ENCODE measurements around the gene MSRB3. TPM values are rescaled to one million over a fixed set of nuclear protein-coding genes. Genes with fewer than 3 reads are reported as not detected.

Gene MSRB3
- total RNA-seq, 1 donor from 2014 or later = 1.6 TPM

DNA sequence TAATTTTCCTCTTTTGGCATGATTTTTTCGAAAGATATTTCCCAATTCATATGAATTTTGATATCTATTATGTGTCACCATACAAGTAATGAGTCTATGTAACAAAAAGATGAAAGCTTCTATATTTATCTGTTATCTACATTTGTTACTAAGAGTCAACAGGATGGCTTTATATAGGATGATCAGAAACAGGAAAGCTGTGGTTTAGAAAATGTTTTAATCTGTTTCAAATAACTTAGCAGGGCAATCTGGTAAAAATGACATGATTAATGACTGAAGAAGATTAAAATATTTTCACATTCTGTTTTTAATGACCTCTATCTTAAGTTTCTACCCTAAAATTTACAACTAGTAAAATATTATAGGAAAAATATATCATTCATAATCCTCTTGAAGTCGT, 105.8 kb downstream of the MSRB3 start:
- FAIRE-seq (no peak), DNase-seq (ENCODE audit: low read depth) (no peak)
- no peaks in the 10 kb centered on the region for H3K27me3 ChIP-seq (ENCODE audit: control insufficient read depth, insufficient read depth, low read length)
- no peaks in the 10 kb centered on the region for H3K36me3 ChIP-seq (ENCODE audit: control insufficient read depth, insufficient read depth, low read length)
- TF ChIP-seq, protein P1, sequence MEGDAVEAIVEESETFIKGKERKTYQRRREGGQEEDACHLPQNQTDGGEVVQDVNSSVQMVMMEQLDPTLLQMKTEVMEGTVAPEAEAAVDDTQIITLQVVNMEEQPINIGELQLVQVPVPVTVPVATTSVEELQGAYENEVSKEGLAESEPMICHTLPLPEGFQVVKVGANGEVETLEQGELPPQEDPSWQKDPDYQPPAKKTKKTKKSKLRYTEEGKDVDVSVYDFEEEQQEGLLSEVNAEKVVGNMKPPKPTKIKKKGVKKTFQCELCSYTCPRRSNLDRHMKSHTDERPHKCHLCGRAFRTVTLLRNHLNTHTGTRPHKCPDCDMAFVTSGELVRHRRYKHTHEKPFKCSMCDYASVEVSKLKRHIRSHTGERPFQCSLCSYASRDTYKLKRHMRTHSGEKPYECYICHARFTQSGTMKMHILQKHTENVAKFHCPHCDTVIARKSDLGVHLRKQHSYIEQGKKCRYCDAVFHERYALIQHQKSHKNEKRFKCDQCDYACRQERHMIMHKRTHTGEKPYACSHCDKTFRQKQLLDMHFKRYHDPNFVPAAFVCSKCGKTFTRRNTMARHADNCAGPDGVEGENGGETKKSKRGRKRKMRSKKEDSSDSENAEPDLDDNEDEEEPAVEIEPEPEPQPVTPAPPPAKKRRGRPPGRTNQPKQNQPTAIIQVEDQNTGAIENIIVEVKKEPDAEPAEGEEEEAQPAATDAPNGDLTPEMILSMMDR (IDR thresholded peaks at IDR 0.05; ENCODE audit: insufficient read depth, low read length, severe bottlenecking) = no peak
- no peak overlapping the region for H3K4me3 ChIP-seq (ENCODE audit: low read depth, low read length)

DNA sequence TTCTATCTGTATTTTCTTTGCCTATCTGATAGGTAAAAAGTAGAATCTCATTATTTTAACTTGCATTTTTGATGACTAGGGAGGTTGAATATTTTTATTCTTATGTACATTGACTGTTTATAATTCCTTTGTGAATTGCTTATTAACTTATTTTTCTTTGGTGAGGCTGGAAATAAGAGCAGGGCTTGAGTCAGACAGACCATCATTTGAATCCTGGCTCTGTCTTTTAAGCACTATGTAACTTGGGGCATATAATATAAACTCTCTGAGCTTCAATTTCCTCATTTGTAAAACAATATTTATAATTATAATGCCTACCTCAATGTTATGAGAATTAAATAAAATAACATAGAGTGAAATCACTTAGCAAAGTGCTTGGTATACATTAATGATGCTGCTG, 108.9 kb downstream of the MSRB3 start:
- FAIRE-seq = no peak
- DNase-seq (ENCODE audit: low read depth) = no peak

DNA sequence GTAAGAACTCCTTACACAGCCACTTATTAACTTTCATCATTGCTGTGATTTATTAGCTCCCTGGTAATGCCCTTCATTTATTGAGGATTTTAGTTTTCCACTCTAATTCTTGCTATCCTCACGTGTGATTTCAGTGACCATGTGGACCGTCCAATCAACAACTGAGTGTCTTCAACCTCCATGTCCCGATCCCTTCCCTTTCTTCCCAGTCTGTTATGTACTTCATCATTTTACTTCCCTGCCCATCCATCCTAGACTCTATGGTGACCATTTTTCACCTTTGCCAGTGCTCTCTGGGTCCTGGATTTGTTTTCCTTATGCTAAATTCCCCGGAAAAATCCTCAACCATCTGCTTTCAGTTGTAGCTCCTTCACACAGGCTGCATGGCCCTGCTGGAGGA, 111.0 kb downstream of the MSRB3 start:
- no peaks in the 10 kb centered on the region for H3K27me3 ChIP-seq (ENCODE audit: control insufficient read depth, insufficient read depth, low read length)
- FAIRE-seq = peak; percentile 77
- DNase-seq (ENCODE audit: low read depth) = no peak
- H3K36me3 ChIP-seq (ENCODE audit: control insufficient read depth, insufficient read depth, low read length) = no peaks in the 10 kb centered on the region
- TF ChIP-seq, protein P1 (IDR thresholded peaks at IDR 0.05; ENCODE audit: insufficient read depth, low read length, severe bottlenecking) = no peak
- H3K4me3 ChIP-seq (ENCODE audit: low read depth, low read length) = no peak overlapping the region

More for the DNA sequence above, 108.9 kb downstream of the MSRB3 start:
- Histone ChIP-seq H3K27me3 (ENCODE audit: control insufficient read depth, insufficient read depth, low read length) (no peaks in the 10 kb centered on the region), H3K4me3 (ENCODE audit: low read depth, low read length) (no peak overlapping the region), H3K36me3 (ENCODE audit: control insufficient read depth, insufficient read depth, low read length) (no peaks in the 10 kb centered on the region)
- TF ChIP-seq, protein P1 (IDR thresholded peaks at IDR 0.05; ENCODE audit: insufficient read depth, low read length, severe bottlenecking) = no peak

DNA sequence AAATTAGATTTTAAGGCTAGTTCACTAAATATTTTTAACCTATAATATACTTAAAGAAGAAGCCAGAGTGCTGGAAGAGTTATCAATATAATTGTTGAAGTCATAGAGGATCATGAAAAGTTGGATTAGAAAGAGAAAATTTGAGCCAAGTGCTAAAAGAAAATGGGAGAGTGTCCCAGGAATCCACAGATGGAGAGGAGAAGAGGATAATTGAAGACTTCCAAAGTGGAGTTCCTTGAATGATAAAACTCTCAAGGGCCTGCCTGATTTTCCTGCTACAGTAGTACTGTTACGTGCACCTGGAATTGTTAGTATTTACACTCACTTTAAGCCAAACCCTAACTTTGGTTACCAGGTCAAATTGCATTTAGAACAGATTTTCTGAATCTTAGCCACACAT, 113.2 kb downstream of the MSRB3 start:
- FAIRE-seq (no peak), DNase-seq (ENCODE audit: low read depth) (no peak)
- TF ChIP-seq, protein P1 (IDR thresholded peaks at IDR 0.05; ENCODE audit: insufficient read depth, low read length, severe bottlenecking) = no peak
- H3K27me3 ChIP-seq (ENCODE audit: control insufficient read depth, insufficient read depth, low read length) = no peaks in the 10 kb centered on the region
- H3K4me3 ChIP-seq (ENCODE audit: low read depth, low read length) = no peak overlapping the region
- no peaks in the 10 kb centered on the region for H3K36me3 ChIP-seq (ENCODE audit: control insufficient read depth, insufficient read depth, low read length)

DNA sequence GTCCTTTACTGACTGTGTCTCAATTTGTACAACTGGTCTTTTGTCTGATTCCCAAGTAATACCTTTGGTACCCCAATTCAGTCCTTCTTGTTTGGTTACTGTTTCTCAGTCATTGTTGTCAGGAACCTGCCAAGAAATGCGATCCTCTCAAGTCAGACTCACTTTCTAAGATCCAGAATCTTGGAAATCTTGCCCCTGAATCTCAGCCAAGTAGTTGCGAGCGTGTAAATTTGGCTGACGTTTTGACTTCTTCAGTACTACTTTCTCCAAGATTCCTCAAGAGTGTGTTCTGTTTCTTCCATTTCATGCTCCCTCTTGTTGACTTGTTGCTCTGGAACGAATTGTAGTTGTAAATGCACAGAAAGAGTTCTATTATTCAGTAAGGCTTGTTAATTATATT, 114.0 kb downstream of the MSRB3 start:
- FAIRE-seq = no peak

DNA sequence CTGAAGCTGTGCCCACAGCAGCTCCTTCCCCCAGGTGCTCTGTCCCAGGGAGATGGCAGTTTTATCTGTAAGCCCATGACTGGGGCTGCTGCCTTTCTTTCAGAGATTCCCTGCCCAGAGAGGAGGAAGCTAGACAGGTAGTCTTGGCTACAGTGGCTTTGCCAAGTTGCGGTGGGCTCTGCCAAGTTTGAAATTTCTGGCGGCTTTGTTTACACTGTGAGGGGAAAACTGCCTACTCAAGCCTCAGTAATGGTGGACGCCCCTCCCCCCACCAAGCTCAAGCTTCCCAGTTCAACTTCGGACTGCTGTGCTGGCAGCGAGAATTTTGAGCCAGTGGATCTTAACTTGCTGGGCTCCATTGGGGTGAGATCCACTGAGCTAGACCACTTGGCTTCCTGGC, 124.7 kb downstream of the MSRB3 start:
- Histone ChIP-seq H3K36me3 (ENCODE audit: control insufficient read depth, insufficient read depth, low read length) (no peaks in the 10 kb centered on the region), H3K4me3 (ENCODE audit: low read depth, low read length) (no peak overlapping the region), H3K27me3 (ENCODE audit: control insufficient read depth, insufficient read depth, low read length) (no peaks in the 10 kb centered on the region)
- FAIRE-seq = no peak
- TF ChIP-seq, protein P1 (IDR thresholded peaks at IDR 0.05; ENCODE audit: insufficient read depth, low read length, severe bottlenecking) = no peak
- no peak for DNase-seq (ENCODE audit: low read depth)

More for the DNA sequence above, 114.0 kb downstream of the MSRB3 start:
- TF ChIP-seq, protein P1 (IDR thresholded peaks at IDR 0.05; ENCODE audit: insufficient read depth, low read length, severe bottlenecking) = no peak
- no peaks in the 10 kb centered on the region for H3K27me3 ChIP-seq (ENCODE audit: control insufficient read depth, insufficient read depth, low read length)
- no peaks in the 10 kb centered on the region for H3K36me3 ChIP-seq (ENCODE audit: control insufficient read depth, insufficient read depth, low read length)
- no peak for DNase-seq (ENCODE audit: low read depth)
- no peak overlapping the region for H3K4me3 ChIP-seq (ENCODE audit: low read depth, low read length)
